GM19025 (cell line): ENCODE measurements around the gene HDAC8.
"Not testable (repeated sequence)": the region's sequence is repeated elsewhere in the genome, so short reads cannot be mapped to it uniquely, and the experiment has no call there.

Experiments used
- ATAC-seq: cut with Tn5 transposase; IDR thresholded peaks from one replicate; pipeline ENCODE4 v1.9.1; 2021; ENCODE audit warnings: mild to moderate bottlenecking, low read depth, moderate library complexity; ENCODE audit not compliant: unreplicated experiment

Gene HDAC8

DNA sequence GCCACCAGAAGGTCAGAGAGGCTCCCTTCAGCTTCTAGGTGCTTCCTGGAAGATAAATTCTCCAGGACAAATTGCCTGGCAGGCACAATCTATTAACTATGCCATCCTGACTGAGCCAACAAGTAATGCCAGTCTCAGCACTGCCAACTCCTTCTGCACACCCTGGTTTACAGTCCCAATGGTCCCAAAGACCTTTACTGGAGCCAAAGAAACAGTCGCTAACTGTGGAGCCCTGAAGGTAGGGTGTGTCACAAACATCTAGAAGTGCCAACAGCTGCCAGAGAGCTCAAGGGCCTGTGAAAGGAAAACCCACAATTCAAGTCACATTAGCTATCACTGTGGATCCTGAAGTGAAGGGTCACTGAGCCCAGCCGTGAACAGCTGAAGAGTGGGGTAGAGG is 232.0 kb downstream of the HDAC8 start:
- no peak for ATAC-seq

DNA sequence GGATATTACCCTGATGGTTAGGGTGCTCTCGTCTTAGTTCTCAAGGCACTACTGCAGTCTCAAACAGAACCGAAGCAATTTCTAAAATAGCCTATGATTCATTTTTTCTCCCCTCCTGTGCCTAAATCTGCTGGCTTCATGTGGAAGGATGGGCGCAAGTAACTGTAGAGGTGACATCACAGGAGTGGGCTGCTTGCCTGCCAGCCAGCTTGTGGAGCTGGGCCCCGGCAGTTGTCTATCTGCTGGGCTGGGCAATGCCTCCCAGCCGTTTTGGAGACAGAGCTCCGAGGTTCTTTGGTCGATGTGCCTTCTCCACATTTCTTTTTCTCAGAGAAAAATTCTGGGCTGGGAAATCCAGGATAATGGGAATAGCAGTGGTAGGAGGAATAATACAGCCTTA is 232.6 kb downstream of the HDAC8 start:
- no peak for ATAC-seq

DNA sequence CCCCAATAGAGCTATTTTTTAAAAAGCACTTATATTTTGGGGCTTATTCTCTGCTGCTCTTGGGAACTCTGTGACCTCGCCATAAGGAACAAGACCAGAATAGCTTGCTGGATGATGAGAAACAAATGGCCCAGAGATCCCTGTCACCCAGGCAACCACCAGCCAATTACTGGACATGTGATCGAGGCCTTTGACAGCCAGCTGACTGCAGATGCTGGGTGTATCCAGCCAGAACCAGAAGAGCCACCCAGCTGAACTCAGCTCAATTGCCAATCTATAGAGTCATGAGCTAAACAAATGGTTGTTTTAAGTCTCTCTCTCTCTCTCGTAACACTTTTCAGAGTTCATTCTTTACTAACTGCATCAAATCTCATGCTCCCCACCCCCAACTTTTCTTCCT is 242.5 kb downstream of the HDAC8 start:
- ATAC-seq, result no peak

DNA sequence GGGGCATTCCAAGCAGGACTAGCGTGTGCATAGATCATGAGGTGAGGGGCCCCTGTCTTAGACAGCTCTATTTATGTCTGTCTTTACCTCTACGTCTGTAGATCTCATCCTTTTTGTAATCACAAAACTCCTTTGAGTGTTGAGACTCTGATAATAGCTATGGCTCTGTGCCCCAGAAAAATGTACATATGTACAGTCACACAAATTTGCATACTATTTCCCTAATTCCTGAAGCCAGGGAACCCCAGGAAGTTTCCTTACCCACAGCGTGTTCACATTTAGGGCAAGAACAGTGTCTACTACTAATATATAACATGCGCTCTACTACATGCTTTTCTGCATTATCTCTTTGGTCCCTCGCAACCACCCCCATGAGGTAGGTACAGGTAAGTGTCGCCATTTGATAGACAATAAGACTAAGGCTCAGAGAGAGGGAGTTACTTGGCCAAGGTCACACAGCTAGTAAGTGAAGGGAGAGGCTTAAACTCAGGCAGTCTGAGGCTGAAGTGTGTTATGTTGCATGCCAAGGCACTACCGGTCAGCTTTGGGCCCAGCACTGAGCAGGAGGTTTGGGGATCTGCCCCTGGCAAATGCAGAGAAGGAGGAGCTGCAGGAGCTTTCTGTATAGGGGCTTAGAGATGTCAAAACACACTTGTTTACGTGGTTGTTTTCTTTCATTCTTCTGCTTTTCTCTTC is 245.9 kb downstream of the HDAC8 start:
- no peak for ATAC-seq

DNA sequence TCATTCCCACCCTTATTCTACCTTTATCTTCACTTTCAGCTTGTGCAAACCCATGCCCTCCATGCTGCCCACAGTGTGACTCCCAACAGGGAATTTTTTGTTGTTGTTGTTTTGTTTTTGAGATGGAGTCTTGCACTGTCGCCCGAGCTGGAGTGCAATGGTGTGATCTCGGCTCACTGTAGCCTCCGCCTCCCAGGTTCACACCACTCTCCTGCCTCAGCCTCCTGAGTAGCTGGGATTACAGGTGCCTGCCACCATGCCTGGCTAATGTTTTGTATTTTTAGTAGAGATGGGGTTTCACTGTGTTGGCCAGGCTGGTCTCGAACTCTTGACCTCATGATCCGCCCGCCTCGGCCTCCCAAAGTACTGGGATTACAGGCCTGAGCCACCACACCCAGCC is 253.0 kb downstream of the HDAC8 start:
- not testable (repeated sequence) for ATAC-seq

DNA sequence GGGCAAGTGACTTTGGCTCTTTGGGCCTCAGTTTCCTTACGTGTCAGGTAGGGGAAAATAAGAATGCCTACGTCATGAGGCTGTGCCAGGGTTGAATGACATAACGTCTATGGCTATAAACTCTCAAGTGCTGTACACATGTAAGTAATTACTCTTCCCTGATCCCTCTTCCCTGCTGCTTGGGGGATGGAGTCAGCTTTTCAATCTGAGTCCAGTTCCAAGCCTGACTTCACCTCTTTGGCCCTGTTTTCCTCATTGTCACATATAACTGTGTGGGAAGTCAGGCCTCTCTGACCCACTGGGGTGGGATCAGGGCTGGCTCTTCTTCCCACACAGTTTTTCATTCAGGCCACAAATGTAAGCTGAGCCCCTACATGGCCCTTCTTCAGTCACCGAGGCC is 255.5 kb downstream of the HDAC8 start:
- no peak for ATAC-seq

DNA sequence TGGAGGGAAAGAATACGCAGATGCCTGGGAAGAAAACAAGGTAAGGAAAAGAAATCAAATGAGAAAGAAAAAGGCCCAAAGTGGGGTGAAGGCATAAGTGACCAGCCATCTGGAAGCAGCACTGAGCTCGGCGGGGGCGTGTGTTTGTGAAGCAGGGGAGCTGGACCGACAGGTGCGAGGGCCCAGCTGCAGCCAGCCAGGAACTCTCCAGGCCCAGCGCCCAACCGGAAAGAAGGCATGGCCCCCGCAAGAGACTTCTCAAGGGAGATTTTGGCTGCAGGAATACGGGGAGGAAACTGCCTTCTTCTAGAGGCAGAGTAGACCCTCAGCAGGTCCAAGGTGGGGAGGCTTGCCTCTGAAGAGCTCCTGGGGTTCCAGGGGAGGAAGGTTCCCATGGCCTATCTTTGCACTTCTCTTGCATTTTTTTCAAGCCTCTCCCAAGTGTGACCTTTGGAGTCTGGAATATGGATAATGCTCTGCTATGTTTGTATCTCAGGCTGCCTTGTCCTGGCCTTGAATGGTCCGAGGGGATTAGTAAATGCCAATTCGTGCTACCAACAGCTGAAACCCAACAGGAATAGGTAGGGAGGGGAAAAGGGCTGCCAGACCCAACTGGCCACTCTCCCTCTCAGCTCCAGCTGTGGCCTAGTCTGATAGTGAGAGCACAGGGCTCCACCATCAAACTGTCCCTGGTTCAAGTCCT is 256.1 kb downstream of the HDAC8 start:
- ATAC-seq, result no peak

DNA sequence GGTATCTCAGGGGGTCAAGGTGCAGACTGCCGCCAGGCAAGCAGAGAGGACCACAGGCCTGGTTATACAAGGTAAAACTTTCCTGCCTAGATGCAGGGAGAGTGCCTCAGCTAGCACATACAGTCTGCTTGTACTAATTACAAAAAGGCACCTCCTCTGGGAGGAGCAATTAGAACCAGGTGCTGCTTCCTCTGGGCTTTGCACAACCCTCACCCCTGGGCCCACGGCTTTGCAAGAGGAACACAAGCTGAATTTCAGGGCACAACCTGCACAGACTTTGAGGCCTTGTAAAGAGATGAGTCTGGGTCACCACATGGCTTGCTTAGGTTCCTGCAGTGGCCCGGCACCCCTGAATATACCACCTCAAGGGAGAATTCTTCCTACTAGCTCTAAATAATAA is 257.8 kb downstream of the HDAC8 start:
- ATAC-seq, result no peak

DNA sequence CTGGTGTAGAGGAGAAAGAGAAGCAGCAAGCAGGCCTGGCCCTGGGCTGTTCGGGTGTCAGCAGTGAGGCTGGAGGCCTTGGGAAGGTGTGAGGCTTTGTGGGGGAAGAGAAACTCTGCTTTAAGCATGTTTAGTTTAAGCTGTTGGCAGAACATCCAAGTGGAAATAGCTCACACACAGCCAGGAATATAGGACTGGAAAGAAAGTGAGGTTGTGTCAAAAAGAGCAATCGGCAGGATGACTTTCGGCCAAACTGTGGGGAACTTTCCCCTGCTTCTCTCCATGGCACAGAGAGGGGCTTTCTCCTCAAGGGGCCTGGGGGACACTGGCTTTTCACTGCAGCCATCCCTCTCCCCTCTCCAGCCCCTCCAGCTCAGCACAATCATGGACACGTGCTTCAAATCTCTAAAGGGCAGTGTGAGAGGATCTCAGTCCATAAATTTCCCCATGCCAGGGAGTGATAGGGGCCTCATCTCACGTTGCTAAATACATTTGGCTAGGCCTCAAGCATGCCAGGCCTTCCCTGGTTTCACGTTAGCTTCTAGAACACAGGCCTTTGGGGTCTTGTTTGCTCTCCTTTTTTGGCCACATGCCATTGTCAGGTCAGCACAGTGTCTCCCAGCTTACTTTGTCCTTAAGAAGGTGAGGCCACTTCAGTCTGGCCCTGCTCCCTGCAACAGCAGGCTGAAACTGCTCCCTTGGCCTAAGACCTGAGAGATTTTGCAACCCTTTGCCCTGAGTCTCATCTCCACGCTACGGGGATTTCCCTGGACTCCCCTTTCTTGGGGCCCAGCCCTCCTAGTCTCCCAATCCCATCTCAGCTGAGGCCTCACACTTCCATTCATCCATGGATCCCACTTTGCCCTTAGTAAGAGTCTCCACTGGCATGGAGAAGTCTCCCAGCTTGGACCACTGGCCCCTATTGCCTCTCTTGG is 258.7 kb downstream of the HDAC8 start:
- ATAC-seq, result no peak

DNA sequence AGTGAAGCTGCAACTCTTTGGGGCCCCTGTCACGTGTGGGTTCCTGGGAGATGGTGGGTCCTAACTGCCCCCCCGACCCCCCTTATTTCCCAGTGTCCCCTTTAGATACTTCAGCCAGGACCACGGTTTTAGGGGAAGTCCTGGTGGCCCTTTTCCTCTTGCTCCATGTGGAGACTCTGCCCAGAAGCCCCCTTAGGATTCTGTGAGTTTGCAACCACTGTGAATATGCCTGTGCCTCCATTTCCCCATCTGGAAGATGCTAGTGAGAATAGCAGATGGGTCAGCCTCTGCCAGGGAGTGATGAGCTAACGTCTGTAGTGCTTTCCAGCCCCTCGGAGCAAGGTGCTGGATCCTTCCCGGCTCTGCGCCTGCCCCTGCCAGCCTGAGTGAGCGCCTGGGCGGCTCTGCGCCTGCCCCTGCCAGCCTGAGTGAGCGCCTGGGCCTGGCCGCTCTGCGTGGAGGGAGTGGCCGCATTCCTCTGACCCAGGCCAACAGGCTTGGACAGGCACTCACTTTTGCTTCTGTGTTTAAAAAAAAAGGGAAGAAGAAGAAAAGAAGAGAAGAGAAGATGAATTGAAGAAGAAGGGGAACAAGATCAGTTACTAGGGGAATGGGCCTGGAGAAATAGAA is 260.2 kb downstream of the HDAC8 start:
- ATAC-seq, result no peak

DNA sequence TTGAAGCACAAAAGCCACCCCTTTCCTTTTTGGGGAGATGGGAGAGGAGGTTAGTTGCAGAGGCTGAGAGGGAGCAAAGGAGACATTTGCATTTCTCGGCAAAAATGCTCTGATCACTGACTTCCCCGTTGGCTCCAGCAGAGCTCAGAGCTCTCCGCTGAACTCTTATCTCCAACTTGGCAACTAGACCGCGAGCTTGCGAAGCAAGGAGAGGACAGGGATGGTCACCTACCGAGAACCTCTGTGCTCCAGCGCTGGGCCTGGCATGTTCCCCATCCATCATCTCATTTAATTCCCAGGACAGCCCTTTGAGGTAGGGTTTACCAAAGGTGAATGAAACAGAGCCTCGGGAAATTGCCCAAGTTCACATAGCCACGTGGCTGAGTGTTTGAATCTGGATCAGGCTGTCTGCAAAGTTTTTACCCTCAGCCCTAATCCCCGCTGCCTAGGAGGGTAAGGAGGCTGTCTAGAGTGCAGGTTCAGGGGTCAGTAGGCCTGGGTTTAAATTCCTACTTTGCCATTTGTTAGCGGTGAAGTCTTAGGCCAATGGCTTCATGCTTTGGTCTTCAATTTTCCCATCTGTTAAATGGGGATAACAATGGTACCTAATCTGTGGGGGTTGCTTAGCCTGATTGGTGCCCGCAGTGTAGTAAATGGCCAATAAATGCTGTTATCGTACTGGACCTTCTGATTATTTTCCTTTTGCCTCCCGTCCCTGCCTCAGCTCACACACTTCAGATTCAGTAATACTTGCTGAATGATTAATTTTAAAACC is 263.2 kb downstream of the HDAC8 start:
- ATAC-seq, result no peak

DNA sequence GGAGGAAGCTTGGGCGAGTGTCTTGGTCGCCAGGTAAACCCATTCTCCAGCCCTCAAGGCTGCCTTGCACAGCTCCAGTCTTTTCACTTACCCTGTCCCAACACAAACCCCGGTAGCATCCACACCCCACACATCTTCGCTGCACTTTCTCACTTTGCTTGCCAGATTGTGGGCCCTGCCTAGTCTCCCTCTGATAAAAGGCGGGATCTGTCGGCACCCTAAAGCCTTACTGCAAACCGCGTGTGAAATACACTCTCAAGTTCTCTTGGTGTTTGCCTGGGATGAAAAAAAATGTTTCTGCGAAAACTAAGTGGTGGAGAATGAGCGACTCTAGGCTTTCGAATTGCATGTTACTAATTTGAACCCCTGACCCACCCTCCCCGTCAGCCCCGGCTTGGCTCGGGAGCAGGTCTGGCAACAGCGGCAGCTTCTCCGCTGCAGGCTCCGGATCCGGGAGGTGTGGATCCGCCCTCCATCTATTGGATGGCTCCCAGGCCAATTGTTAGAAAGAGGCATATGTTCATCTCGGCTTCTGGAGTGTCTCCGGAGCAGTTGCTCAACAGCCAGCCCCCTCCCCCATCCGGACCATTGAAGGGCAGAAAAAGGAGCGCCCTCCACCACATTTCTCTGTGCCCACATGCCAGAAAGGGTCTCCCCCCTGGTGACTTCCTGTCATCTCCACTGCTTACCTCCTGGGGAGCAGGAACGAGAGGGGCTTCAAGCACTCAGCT is 263.9 kb downstream of the HDAC8 start:
- no peak for ATAC-seq

DNA sequence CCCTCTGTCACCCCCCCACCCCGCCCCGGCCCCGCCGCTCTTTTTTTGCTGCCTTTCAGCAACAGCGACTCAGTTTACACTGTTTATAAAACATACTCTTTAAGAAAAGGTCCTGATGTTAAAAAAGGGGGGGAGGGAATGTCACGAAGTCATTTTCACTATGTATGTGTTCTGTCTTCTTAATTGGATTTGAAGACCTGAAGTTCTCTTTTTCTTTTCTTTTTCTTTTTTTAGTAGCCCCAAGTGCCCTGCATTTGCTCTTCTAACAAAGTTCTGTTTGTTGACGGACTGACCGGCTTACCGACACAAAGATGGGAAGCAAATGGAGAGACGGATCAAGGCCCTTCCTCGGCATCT is 264.5 kb downstream of the HDAC8 start:
- ATAC-seq, result no peak

DNA sequence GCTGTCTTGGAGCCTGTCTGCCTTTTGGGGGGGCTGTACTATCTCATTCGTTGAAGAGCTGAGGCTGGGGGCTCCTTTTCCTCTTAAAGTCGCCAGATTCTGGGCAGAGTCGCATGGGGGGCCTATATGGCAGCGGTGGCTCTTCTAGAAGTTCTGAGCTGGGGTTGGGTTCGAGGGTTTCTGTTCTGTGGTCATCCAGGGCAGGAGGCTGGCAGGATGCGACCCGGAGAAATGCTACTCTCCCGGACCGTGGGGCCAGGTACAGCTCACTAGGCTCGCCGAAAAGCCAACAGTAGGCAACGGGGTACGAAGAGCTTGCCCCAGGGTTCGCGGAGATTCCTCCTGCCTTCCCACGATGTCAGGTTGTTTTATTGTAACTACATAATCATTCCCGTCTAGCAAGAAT is 265.0 kb downstream of the HDAC8 start:
- no peak for ATAC-seq

DNA sequence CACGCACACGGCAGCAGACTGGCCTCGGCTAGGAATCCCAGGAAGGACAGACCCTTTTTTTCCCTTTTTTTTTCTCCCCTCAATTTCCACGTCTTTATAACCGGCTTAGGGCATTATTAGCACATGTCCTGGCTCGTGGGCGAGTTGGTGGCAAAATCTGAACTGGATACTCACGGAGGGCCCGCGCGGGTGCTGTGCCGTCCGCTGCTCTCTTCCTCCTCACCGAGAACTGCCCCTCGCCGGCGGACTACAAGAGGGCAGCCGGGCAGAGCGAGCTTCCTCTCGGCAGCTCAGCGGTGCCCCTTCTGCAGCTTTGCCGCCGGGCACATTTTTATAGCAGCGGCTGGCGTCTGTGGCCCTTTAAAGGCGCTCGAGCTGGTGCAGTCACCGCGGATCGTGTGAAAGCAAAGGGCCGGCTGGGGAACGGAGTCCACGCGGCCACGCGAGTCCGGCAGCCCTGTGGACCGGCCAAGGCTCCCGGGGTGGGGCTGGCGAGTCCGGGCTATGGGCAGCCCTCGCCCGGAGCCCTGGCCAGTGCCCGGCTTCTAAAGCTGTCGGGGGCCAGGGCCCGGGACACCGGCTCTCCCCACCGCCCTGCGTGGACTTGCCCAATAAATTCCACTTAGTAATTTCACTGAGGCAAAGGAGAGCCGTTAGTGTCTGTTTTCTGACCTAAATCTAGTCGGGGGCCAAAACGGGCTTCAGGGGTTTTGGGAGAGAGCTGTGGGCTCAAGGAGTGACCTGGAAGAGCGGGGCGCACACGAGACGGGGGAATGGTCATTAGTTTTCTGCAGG is 265.6 kb downstream of the HDAC8 start:
- no peak for ATAC-seq

DNA sequence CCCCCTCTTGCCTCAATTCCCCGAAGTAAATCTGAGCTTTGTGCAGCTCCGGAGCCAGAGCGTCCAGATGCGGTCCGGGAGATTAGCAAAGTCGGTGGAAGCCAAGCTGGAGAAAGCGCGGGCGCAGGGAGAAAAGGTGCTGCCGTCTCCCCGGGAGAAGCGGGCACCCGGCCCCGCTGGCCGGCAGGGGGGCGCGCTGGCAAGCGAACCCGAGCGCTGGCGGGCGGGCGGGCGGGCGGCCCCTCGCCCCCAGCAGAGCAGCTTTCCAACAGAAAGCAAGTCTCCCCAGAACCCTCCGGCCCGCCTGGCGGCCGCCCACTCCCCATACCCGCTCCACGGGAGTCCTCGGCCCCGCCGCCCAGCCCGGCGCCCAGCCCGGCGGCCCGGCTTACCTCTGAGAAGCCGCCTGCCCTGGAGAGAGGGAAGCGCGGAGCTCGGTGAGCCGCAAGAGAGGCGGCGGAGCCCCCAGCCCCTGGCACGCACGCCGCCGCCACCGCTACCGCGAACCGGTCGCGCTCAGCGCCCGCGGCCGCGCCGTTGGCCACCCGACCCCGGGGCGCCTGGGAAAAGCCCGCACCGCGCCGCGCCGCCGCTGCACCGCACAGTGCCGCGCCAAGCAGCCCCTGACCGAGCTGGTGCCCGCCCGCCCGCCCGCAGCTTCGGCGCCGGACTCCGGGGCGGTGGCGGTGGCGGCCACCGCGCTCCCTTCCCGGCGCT is 266.4 kb downstream of the HDAC8 start:
- no peak for ATAC-seq

DNA sequence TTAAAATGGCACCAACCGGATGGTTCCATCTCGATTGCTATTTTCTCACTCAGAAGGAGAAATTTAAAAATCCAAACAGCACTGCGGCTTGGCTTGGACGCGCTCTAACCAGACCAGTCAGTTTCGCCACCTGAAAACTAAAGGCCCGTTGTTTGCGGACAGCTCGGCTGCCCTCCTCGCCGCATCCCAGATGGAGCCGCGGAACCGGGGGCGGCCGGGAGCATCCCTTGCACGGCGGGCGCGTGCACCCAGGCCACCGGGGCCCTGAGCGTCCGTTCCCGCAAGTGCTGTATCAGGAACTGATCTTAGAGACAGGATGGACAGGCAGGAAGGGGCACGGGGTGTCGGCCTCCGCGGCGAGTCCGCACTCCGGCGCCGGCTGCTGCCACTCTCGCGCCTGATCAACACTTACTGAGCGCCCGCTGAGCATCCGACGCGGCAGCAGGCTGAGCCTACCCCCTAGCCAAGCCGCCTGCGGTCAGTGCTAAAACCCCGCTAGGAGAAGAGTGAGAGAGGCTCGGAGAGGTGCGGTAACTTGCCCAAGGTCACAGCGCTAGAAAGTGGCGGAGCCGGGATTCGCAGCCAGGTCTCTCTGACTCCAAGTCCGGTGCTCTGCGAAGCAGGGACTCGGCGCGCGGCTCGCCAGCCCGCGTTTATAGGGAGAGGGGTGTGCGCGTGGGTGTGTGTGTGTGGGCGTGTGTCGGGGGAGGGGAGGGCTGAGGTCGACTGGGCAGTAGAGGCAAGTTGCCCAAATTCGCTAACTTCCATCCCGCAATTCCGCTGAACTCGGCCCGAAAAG is 267.2 kb downstream of the HDAC8 start, which contains the start of gene CITED1:
Gene CITED1, minus strand, starts transcription at position 629 of the 799 bp plus-strand sequence. CDS start 3,045 bp downstream, outside the sequence.
- ATAC-seq, result no peak
